Measurements from ENCODE around the gene TBC1D3I. TPM values are rescaled to one million over a fixed set of nuclear protein-coding genes. Genes with fewer than 3 reads are reported as not detected.

TBC1D3I gene
- total and polyA plus RNA-seq, 2 of the 13 experiments (the other 11 are each of a cell fraction or from before 2014, with no cell fraction given), result 0.15 to 0.53 TPM

GRCh38 chr17:36213695-36214094, 50.7 kb downstream of the TBC1D3I start (continued):
- TF ChIP-seq, protein P1, sequence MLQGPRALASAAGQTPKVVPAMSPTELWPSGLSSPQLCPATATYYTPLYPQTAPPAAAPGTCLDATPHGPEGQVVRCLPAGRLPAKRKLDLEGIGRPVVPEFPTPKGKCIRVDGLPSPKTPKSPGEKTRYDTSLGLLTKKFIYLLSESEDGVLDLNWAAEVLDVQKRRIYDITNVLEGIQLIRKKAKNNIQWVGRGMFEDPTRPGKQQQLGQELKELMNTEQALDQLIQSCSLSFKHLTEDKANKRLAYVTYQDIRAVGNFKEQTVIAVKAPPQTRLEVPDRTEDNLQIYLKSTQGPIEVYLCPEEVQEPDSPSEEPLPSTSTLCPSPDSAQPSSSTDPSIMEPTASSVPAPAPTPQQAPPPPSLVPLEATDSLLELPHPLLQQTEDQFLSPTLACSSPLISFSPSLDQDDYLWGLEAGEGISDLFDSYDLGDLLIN (CRISPR knock-in tag; IDR thresholded peaks at IDR 0.05; ENCODE audit: borderline replicate concordance), result no peak
- TF ChIP-seq ELF1 (CRISPR knock-in tag; IDR thresholded peaks at IDR 0.05) (no peak), ARID2 (CRISPR knock-in tag; IDR thresholded peaks at IDR 0.05; ENCODE audit: borderline replicate concordance) (no peak), EP300 (IDR thresholded peaks at IDR 0.05; ENCODE audit: low read depth in 2 of 2, low read length in 2 of 2) (no peak), EP300 (CRISPR knock-in tag; IDR thresholded peaks at IDR 0.05; ENCODE audit: borderline replicate concordance) (no peak), LBX2 (CRISPR knock-in tag; IDR thresholded peaks at IDR 0.05; ENCODE audit: borderline replicate concordance) (no peak), ONECUT2 (CRISPR knock-in tag; IDR thresholded peaks at IDR 0.05) (no peak), XRCC5 (optimal IDR thresholded peaks at IDR 0.05; ENCODE audit: low read length) (no peak), JUN (CRISPR knock-in tag; IDR thresholded peaks at IDR 0.05) (no peak)

DNA sequence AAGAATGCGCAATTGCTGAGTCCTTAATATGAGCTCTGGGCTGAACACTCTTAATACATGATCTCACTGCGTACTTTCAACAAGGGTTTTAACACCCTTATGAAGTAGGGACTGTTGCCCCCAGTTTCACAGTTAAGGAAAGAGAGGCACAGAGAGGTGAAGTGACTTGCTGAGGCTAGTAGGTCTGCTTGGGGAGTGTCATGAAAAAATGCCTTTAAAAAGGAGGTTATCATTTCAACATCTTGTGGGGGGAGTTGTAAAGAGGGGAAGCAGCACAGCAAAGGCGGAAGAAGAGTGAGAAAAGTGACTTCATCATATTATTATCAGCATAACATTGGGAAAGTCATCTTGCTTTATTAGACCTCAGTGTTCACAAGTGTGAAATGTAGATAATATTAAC, 51.4 kb downstream of the TBC1D3I start:
- H3K4me3 ChIP-seq (replicated peaks in 1 of 3; ENCODE audit: insufficient read depth in 1 of 3, low read depth in 2 of 3, low read length in 3 of 3), result no peak overlapping the region
- CTCF ChIA-PET (ENCODE audit: low intra/inter-chr PET ratio, low total read pairs), result no interaction called here
- H3K27ac ChIP-seq (ENCODE audit: extremely low read length, insufficient read depth, low read length), result no peak overlapping the region
- H3K36me3 ChIP-seq (replicated peaks in 1 of 2; ENCODE audit: control insufficient read depth in 1 of 2, insufficient read depth in 2 of 2, low read length in 2 of 2), result no peaks in the 10 kb centered on the region
- no peaks in the 10 kb centered on the region for H3K9me3 ChIP-seq (ENCODE audit: low read length)
- no peaks in the 10 kb centered on the region for H4K20me1 ChIP-seq (ENCODE audit: insufficient read depth, low read length)
- H2AFZ ChIP-seq (ENCODE audit: low read length), result no peak overlapping the region
- in situ Hi-C loops (cut with HindIII; ENCODE audit: extremely low pct_ligation_motif_present, low pct_unique_long_range_greater_than_20kb), result no loop called here
- no TSS peak for BruUV-seq (replicated peaks)
- POLR2A ChIA-PET, result no interaction called here
- intact Hi-C loops (cut with micrococcal nuclease; ENCODE audit: unreplicated experiment), result no loop called here
- TF ChIP-seq SAFB2 (CRISPR knock-in tag; IDR thresholded peaks at IDR 0.05; ENCODE audit: borderline replicate concordance, low read depth) (no peak), FLYWCH1 (CRISPR knock-in tag; IDR thresholded peaks at IDR 0.05) (no peak), ZNF513 (CRISPR knock-in tag; conservative IDR thresholded peaks at IDR 0.05) (no peak), FOXM1 (CRISPR knock-in tag; IDR thresholded peaks at IDR 0.05) (no peak), ELF3 (CRISPR knock-in tag; IDR thresholded peaks at IDR 0.05) (no peak), TBX2 (CRISPR knock-in tag; IDR thresholded peaks at IDR 0.05; ENCODE audit: borderline replicate concordance) (no peak), ZNF343 (CRISPR knock-in tag; IDR thresholded peaks at IDR 0.05) (no peak), SMAD9 (CRISPR knock-in tag; IDR thresholded peaks at IDR 0.05) (no peak), NCOA5 (CRISPR knock-in tag; IDR thresholded peaks at IDR 0.05) (no peak)
- peaks cover 2 to 18% of the 10 kb centered on the region in 2 experiments; a peak in 4 of 5 replicates for H3K27me3 ChIP-seq (ENCODE audit: control insufficient read depth in 1 of 2, insufficient read depth in 2 of 2, low read length in 2 of 2)
- no peaks in the 10 kb centered on the region for H3K79me2 ChIP-seq (ENCODE audit: insufficient read depth, low read length)
- ATAC-seq (no peak), DNase-seq (ENCODE audit: low spot score) (no peak), FAIRE-seq (no peak)
- no peaks in the 10 kb centered on the region for H3K4me1 ChIP-seq (ENCODE audit: insufficient read depth, low read length)
- H3K9ac ChIP-seq (ENCODE audit: insufficient read depth, low read depth, low read length), result no peak overlapping the region
- 47% methylated on average over 3 of the region's 3 CpGs for WGBS (ENCODE audit: low lambda C conversion rate)
- H3K4me2 ChIP-seq (ENCODE audit: low read depth, low read length), result no peak overlapping the region
